Body of pancreas (tissue), 4 donors: ENCODE measurements around the gene MGAT4A. TPM values are rescaled to one million over a fixed set of nuclear protein-coding genes. Genes with fewer than 3 reads are reported as not detected.
"Not testable (repeated sequence)": the region's sequence is repeated elsewhere in the genome, so short reads cannot be mapped to it uniquely, and the experiment has no call there.

Source experiments
- ATAC-seq: fragments of 150-250 bp; one replicate; pipeline ENCODE4 v1.9.1; 2016
- DNase-seq, 4 donors: peaks; one replicate each; pipeline ENCODE4 v3.0.0-alpha.2; 2019
- H3K27ac ChIP-seq, 4 donors: fragments of 200-600 bp; sonication (generic); 1 replicate in 3 of 4; 2 replicates in 1 of 4; pipeline versions ENCODE4 v1.5.1 to v1.6.1; 2016 to 2019; ENCODE audit warnings: mild to moderate bottlenecking in 1 of 4, mixed read lengths in 1 of 4, moderate library complexity in 1 of 4
- H3K27me3 ChIP-seq, 2 donors: fragments of 200-600 bp; sonication (generic); one replicate each; pipeline ENCODE4 v1.6.0; 2016; ENCODE audit warnings: mild to moderate bottlenecking in 1 of 2
- H3K36me3 ChIP-seq, 2 donors: fragments of 200-600 bp; sonication (generic); replicated peaks in 1 of 2; 2 replicates each; pipeline ENCODE4 v1.5.1; 2016; ENCODE audit warnings: low read depth in 2 of 2; ENCODE audit not compliant: insufficient read depth in 1 of 2
- H3K4me1 ChIP-seq: fragments of 200-600 bp; sonication (generic); one replicate; pipeline ENCODE4 v1.6.0; 2016
- H3K4me3 ChIP-seq, 2 donors: fragments of 200-600 bp; sonication (generic); 1 replicate in 1 of 2; 2 replicates in 1 of 2; pipeline ENCODE4 v1.5.1; 2016 to 2019
- H3K9me3 ChIP-seq, 3 donors: fragments of 200-600 bp; sonication (generic); 1 replicate in 2 of 3; 2 replicates in 1 of 3; pipeline ENCODE4 v1.5.1; 2016
- CTCF ChIP-seq, 7 experiments: fragments of 450-650 bp in 4 of 7; fragments of 200-600 bp in 3 of 7; sonication (generic) in 3 of 7; IDR thresholded peaks; one replicate each; pipeline ENCODE4 v1.5.1; 2016 to 2019; ENCODE audit warnings: antibody characterized with exemption in 7 of 7
- POLR2A ChIP-seq, 3 donors: fragments of 450-650 bp; IDR thresholded peaks; one replicate each; pipeline ENCODE4 v1.6.1; 2016; ENCODE audit warnings: antibody characterized with exemption in 3 of 3, mild to moderate bottlenecking in 2 of 3
- WGBS, 2 donors: methylation state at CpG; one replicate each; pipeline ENCODE4 v1.1.5; 2017; 5-methylcytosine and 5-hydroxymethylcytosine counted together
- intact Hi-C: fragments of 100-400 bp; cut with DNase I; formaldehyde crosslinking; loops from one replicate; pipeline ENCODE4 v1.15.1; 2023
- total RNA-seq, 2 donors: library from RNA; depleted of rRNA; stranded (reverse); fragments of >200 nt; gene quantifications; one replicate each; pipeline ENCODE4 v1.1.0, GENCODE V29; 2016

The MGAT4A gene
- total RNA-seq, 2 donors from 2014 or later, result 40.5 to 72.4 TPM

GRCh38 chr2:98757904-98758421 is 27.0 kb upstream of the MGAT4A start:
- ATAC-seq, result peak; percentile 87
- peak overlapping the region; percentile 1 to 77 (median 48) for H3K27ac ChIP-seq
- intact Hi-C loops, result loop anchor here (10.0 kb wide), 1 partner anchor 67 kb away; no protein-coding TSS in a partner anchor
- no peaks in the 10 kb centered on the region for H3K27me3 ChIP-seq
- WGBS, 2 donors, result 5 to 15% methylated on average over 9 of the region's 9 CpGs
- H3K36me3 ChIP-seq, result no peaks in the 10 kb centered on the region
- TF ChIP-seq POLR2A (IDR thresholded peaks at IDR 0.05) (no peak), CTCF (IDR thresholded peaks at IDR 0.05) (peak in 1 of 7 experiments; percentile 13)
- no peak overlapping the region for H3K4me3 ChIP-seq
- no peaks in the 10 kb centered on the region for H3K9me3 ChIP-seq
- DNase-seq, result peak; percentile 60 to 88 (median 74)
- peaks cover 25% of the 10 kb centered on the region for H3K4me1 ChIP-seq

- peaks cover 16% of the 10 kb centered on the region for H3K4me1 ChIP-seq
- no peaks in the 10 kb centered on the region for H3K27me3 ChIP-seq
- DNase-seq, result no peak
- no peak for ATAC-seq
- no peak overlapping the region for H3K4me3 ChIP-seq
- H3K36me3 ChIP-seq, result no peaks in the 10 kb centered on the region
- intact Hi-C loops, result loop anchor here (10.0 kb wide), 1 partner anchor 71 kb away; no protein-coding TSS in a partner anchor
- no peak for TF ChIP-seq POLR2A (IDR thresholded peaks at IDR 0.05)
- TF ChIP-seq CTCF (IDR thresholded peaks at IDR 0.05), result no peak
- H3K9me3 ChIP-seq, result no peaks in the 10 kb centered on the region
- no peak overlapping the region for H3K27ac ChIP-seq
Observed at GRCh38 chr2:98753801-98754200, 22.9 kb upstream of the MGAT4A start.

GRCh38 chr2:98752711-98753110 is 21.8 kb upstream of the MGAT4A start:
- not testable (repeated sequence) for H3K4me3 ChIP-seq, DNase-seq, ATAC-seq, H3K36me3 ChIP-seq, H3K27ac ChIP-seq, H3K4me1 ChIP-seq, H3K9me3 ChIP-seq, H3K27me3 ChIP-seq
- intact Hi-C loops, result loop anchor here (10.0 kb wide), 1 partner anchor 72 kb away; no protein-coding TSS in a partner anchor
- WGBS, 2 donors, result 91% methylated on average over 4 of the region's 4 CpGs

GRCh38 chr2:98751748-98752147 is 20.8 kb upstream of the MGAT4A start:
- WGBS, 2 donors, result 54 to 74% methylated on average over 1 of the region's 1 CpG
- Histone ChIP-seq H3K36me3 (no peaks in the 10 kb centered on the region), H3K27me3 (no peaks in the 10 kb centered on the region), H3K9me3 (no peaks in the 10 kb centered on the region), H3K4me1 (no peaks in the 10 kb centered on the region), H3K27ac (no peak overlapping the region), H3K4me3 (no peak overlapping the region)
- intact Hi-C loops, result loop anchor here (10.0 kb wide), 1 partner anchor 73 kb away; no protein-coding TSS in a partner anchor
- ATAC-seq (no peak), DNase-seq (no peak)
- no peak for TF ChIP-seq CTCF (IDR thresholded peaks at IDR 0.05)
- TF ChIP-seq POLR2A (IDR thresholded peaks at IDR 0.05), result no peak

- Histone ChIP-seq H3K4me1 (no peaks in the 10 kb centered on the region), H3K36me3 (no peaks in the 10 kb centered on the region), H3K4me3 (no peak overlapping the region), H3K27me3 (no peaks in the 10 kb centered on the region), H3K27ac (no peak overlapping the region), H3K9me3 (no peaks in the 10 kb centered on the region)
- DNase-seq, result no peak
- intact Hi-C loops, result loop anchor here (10.0 kb wide), 1 partner anchor 74 kb away; no protein-coding TSS in a partner anchor
- 95 to 96% methylated on average over 9 of the region's 9 CpGs for WGBS, 2 donors
- no peak for ATAC-seq
- TF ChIP-seq POLR2A (IDR thresholded peaks at IDR 0.05) (no peak), CTCF (IDR thresholded peaks at IDR 0.05) (no peak)
Observed at GRCh38 chr2:98750593-98751282, 19.8 kb upstream of the MGAT4A start.
